ENCODE measurements around the gene TNFRSF25.

DNA sequence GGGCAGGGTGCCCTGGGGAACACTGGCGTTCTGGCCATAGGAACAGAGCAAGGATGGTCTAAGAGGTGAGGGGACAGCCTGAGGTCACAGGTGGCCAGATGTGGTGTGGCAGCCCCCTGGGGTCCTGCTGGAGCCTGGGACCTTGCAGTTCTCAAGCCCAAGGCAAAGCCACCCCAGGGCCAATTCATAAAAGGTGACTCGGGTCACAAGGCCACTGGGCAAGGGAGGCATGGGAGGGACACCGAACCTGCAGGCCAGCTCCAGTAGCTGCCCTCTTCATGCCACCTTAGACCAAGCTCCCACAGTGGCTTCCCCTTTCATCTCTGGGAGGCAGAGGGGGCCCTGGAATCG is 19.3 kb downstream of the TNFRSF25 start:
- no peak for TF ChIP-seq SIN3A (IDR thresholded peaks at IDR 0.05; ENCODE audit: borderline replicate concordance, insufficient read depth, low read length)
- no peak for TF ChIP-seq POLR2AphosphoS5 (IDR thresholded peaks at IDR 0.05; ENCODE audit: low read depth, low read length)
- TF ChIP-seq, protein P1, sequence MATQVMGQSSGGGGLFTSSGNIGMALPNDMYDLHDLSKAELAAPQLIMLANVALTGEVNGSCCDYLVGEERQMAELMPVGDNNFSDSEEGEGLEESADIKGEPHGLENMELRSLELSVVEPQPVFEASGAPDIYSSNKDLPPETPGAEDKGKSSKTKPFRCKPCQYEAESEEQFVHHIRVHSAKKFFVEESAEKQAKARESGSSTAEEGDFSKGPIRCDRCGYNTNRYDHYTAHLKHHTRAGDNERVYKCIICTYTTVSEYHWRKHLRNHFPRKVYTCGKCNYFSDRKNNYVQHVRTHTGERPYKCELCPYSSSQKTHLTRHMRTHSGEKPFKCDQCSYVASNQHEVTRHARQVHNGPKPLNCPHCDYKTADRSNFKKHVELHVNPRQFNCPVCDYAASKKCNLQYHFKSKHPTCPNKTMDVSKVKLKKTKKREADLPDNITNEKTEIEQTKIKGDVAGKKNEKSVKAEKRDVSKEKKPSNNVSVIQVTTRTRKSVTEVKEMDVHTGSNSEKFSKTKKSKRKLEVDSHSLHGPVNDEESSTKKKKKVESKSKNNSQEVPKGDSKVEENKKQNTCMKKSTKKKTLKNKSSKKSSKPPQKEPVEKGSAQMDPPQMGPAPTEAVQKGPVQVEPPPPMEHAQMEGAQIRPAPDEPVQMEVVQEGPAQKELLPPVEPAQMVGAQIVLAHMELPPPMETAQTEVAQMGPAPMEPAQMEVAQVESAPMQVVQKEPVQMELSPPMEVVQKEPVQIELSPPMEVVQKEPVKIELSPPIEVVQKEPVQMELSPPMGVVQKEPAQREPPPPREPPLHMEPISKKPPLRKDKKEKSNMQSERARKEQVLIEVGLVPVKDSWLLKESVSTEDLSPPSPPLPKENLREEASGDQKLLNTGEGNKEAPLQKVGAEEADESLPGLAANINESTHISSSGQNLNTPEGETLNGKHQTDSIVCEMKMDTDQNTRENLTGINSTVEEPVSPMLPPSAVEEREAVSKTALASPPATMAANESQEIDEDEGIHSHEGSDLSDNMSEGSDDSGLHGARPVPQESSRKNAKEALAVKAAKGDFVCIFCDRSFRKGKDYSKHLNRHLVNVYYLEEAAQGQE (IDR thresholded peaks at IDR 0.05; ENCODE audit: insufficient read depth in 1 of 2, low read depth in 2 of 2, low read length in 2 of 2), result no peak

All from PFSK-1 (cell line).